Parathyroid adenoma (tissue), 2 donors: ENCODE measurements around the gene PLCG1.

Source experiments
- H2AFZ ChIP-seq: fragments of 300-600 bp; sonication (generic); one replicate; pipeline ENCODE4 v1.7.0; 2017; ENCODE audit warnings: antibody characterized with exemption, mild to moderate bottlenecking
- H3K27ac ChIP-seq: fragments of 300-600 bp; sonication (generic); one replicate; pipeline ENCODE4 v1.7.0; 2017
- H3K27me3 ChIP-seq: fragments of 300-600 bp; sonication (generic); one replicate; pipeline ENCODE4 v1.7.0; 2017; ENCODE audit warnings: low read length; ENCODE audit not compliant: control insufficient read depth, insufficient read depth
- H3K36me3 ChIP-seq: fragments of 300-600 bp; sonication (generic); one replicate; pipeline ENCODE4 v1.7.0; 2017; ENCODE audit warnings: low read length; ENCODE audit not compliant: control insufficient read depth, insufficient read depth
- H3K4me1 ChIP-seq: fragments of 300-600 bp; sonication (generic); one replicate; pipeline ENCODE4 v1.7.0; 2017; ENCODE audit warnings: control low read depth
- H3K4me2 ChIP-seq: fragments of 300-600 bp; sonication (generic); one replicate; pipeline ENCODE4 v1.7.0; 2017; ENCODE audit warnings: low read length
- H3K4me3 ChIP-seq: fragments of 300-600 bp; sonication (generic); one replicate; pipeline ENCODE4 v1.7.0; 2017; ENCODE audit warnings: low read depth, low read length
- H3K79me2 ChIP-seq: fragments of 300-600 bp; sonication (generic); one replicate; pipeline ENCODE4 v1.7.0; 2017; ENCODE audit warnings: control low read depth
- H3K9ac ChIP-seq: fragments of 300-600 bp; sonication (generic); one replicate; pipeline ENCODE4 v1.7.0; 2017; ENCODE audit warnings: mild to moderate bottlenecking
- H3K9me3 ChIP-seq: fragments of 300-600 bp; sonication (generic); one replicate; pipeline ENCODE4 v1.7.0; 2017; ENCODE audit warnings: low read length; ENCODE audit not compliant: control insufficient read depth
- CTCF ChIP-seq: fragments of 300-600 bp; sonication (generic); IDR thresholded peaks from one replicate; pipeline ENCODE4 v1.7.0; 2017; ENCODE audit warnings: antibody characterized with exemption, mild to moderate bottlenecking
- donor health status: primary hyperparathyroidism.

PLCG1 gene

DNA sequence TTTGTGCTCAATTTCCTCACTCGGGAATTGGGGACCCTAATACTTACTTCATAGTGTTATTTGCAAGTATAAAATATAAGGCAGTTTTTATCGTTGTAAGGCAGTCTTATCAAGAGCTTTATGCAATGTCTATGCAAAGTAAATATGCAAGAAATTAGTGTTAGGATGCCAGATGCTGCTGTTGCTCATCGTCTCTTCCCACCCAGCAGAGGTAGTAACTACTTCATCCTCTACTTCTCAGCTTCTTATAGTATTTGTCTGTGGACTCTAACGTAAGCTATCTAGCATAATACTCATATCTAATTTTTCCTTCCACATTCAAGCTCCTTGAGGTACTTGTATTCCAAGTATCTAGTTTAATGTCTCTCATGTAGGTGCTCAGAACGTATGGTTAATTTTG lies 11.6 kb downstream of the PLCG1 start:
- H3K4me2 ChIP-seq, result no peak overlapping the region
- no peaks in the 10 kb centered on the region for H3K36me3 ChIP-seq
- no peak overlapping the region for H3K27ac ChIP-seq
- H3K9me3 ChIP-seq, result no peaks in the 10 kb centered on the region
- H3K4me3 ChIP-seq, result no peak overlapping the region
- no peak for TF ChIP-seq CTCF
- no peaks in the 10 kb centered on the region for H3K27me3 ChIP-seq
- no peak overlapping the region for H3K9ac ChIP-seq
- H2AFZ ChIP-seq, result no peak overlapping the region
- peaks cover 3% of the 10 kb centered on the region for H3K4me1 ChIP-seq
- H3K79me2 ChIP-seq, result peaks cover 64% of the 10 kb centered on the region

DNA sequence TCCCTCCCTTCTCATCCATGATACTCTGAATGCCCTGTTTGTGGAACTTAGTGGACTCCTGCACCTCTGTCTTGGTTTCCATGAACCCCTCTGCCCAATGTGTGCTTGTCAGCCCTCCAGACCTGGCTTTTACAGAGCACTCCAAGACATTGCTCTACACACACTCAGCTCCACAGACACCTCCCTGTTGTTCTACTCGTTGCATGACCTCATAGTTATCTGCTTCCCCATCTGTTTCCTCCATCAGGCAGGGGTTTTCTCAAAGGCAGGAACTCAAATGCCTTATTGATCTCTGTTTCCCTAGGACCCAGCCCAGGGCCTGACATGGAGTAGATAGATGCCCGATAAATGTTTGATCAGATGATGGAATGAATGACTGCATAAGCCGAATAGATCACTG lies 13.3 kb downstream of the PLCG1 start:
- no peak for TF ChIP-seq CTCF
- Histone ChIP-seq H3K27ac (peak overlapping the region; percentile 24), H3K9me3 (no peaks in the 10 kb centered on the region), H3K27me3 (no peaks in the 10 kb centered on the region), H3K4me3 (no peak overlapping the region), H3K4me2 (no peak overlapping the region), H3K36me3 (no peaks in the 10 kb centered on the region), H2AFZ (no peak overlapping the region), H3K79me2 (peaks cover 69% of the 10 kb centered on the region), H3K4me1 (peaks cover 15% of the 10 kb centered on the region), H3K9ac (no peak overlapping the region)

DNA sequence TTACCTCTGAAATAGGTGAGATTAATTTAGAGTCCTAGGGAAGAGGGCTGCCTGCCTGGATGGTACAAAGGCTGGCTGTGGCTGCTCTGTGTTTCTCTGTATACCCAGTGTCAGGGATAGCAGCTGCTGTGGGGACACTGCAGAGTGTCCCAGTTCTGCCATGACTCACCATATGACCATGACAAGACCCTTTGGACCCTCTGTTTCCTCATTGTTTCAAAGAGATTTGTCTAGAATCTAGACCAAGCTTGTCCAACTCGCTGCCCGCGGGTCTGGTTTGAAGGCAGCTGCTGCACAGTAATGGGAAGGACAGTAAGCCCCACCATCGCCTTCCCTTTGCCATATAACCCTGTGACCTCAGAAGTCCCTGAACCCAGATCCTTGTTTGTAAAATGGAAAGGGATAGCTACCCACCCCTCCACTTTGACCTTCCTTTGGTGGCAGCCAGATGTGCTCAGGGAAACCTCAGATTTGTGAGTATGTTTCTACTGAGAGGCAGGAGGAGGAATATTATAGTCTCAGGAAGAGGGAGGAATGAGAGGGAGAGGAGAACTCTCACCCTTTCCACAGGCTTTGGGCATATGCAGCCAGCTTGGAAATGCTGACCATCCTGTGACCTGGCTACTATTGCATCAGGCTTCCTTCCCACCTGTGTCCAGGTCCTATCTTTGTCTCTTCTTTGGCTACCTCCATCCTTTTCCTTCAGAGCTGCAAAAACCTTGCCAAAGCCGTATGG lies 14.0 kb downstream of the PLCG1 start:
- H3K9ac ChIP-seq, result no peak overlapping the region

DNA sequence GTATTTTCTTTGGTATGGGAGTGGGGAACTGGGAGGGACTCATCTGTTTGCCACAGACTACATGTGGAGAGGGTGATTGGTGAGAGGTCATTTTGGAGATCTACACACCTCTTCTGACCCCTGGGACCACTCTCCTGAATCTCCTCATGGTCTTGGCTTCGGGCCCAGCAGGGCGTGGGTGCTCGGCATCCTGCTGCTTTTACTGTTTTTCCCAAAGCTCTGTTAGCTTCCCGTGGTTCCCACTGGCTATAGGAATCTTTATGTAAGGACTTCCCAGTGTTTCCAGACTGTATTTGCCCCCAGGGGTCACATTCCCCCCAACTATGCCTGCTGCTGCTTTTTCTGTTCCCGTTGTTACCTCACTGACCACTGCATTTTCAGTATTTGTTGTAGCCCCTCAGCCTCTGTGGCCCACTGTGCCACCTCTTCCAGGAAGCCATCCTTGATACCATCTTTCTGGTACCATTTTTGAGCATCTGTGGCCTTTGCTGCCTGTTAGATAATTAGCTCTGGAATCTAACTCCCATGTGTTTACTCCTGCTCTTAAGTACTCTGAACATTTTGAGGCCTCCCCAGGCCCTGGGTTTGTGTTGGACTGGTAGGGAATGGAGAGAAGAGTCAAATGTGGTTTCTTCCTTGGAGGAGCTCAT lies 14.9 kb downstream of the PLCG1 start:
- Histone ChIP-seq H3K4me2 (no peak overlapping the region), H3K4me3 (no peak overlapping the region), H3K4me1 (peaks cover 15% of the 10 kb centered on the region), H3K9ac (no peak overlapping the region), H3K27ac (peak overlapping the region; percentile 27), H2AFZ (no peak overlapping the region), H3K36me3 (no peaks in the 10 kb centered on the region), H3K79me2 (peaks cover 71% of the 10 kb centered on the region), H3K9me3 (no peaks in the 10 kb centered on the region), H3K27me3 (no peaks in the 10 kb centered on the region)
- TF ChIP-seq CTCF, result no peak

More for the DNA sequence above, 14.0 kb downstream of the PLCG1 start:
- H3K27me3 ChIP-seq, result no peaks in the 10 kb centered on the region
- TF ChIP-seq CTCF, result no peak
- no peak overlapping the region for H2AFZ ChIP-seq
- peaks cover 69% of the 10 kb centered on the region for H3K79me2 ChIP-seq
- H3K4me3 ChIP-seq, result no peak overlapping the region
- peaks cover 15% of the 10 kb centered on the region for H3K4me1 ChIP-seq
- no peaks in the 10 kb centered on the region for H3K9me3 ChIP-seq
- no peak overlapping the region for H3K4me2 ChIP-seq
- peak overlapping the region; percentile 24 for H3K27ac ChIP-seq
- no peaks in the 10 kb centered on the region for H3K36me3 ChIP-seq
